Fibroblast of gingiva (primary cell): ENCODE data around the gene APH1B.
"Not testable (repeated sequence)": the region's sequence is repeated elsewhere in the genome, so short reads cannot be mapped to it uniquely, and the experiment has no call there.

ENCODE experiments used
- DNase-seq: peaks from one replicate; pipeline ENCODE4 v3.0.0-alpha.2; 2011; ENCODE audit warnings: low read depth

Gene APH1B

GRCh38 chr15:63296195-63296594 is 18.8 kb downstream of the APH1B start:
- DNase-seq = no peak

GRCh38 chr15:63299943-63300575 is 22.7 kb downstream of the APH1B start:
- DNase-seq = no peak

GRCh38 chr15:63301088-63301487 is 23.7 kb downstream of the APH1B start:
- DNase-seq = no peak

- DNase-seq = no peak
Observed at GRCh38 chr15:63305260-63305659, 27.9 kb downstream of the APH1B start.

- no peak for DNase-seq
Observed at GRCh38 chr15:63306492-63307073, 29.2 kb downstream of the APH1B start.

- no peak for DNase-seq
Observed at GRCh38 chr15:63308491-63308890, 31.1 kb downstream of the APH1B start.

GRCh38 chr15:63308947-63309346 is 31.5 kb downstream of the APH1B start:
- DNase-seq = no peak

- no peak for DNase-seq
Observed at GRCh38 chr15:63310646-63311045, 33.2 kb downstream of the APH1B start.

- no peak for DNase-seq
Observed at GRCh38 chr15:63312286-63312685, 34.9 kb downstream of the APH1B start.

GRCh38 chr15:63313825-63314224 is 36.4 kb downstream of the APH1B start:
- DNase-seq = no peak

- DNase-seq = no peak
Observed at GRCh38 chr15:63314409-63314808, 37.0 kb downstream of the APH1B start.

- DNase-seq = no peak
Observed at GRCh38 chr15:63318344-63318743, 40.9 kb downstream of the APH1B start.

- DNase-seq = no peak
Observed at GRCh38 chr15:63319065-63319464, 41.7 kb downstream of the APH1B start.

- not testable (repeated sequence) for DNase-seq
Observed at GRCh38 chr15:63320446-63320845, 43.0 kb downstream of the APH1B start.

GRCh38 chr15:63320981-63321380 is 43.6 kb downstream of the APH1B start:
- not testable (repeated sequence) for DNase-seq

GRCh38 chr15:63321462-63321861 is 44.1 kb downstream of the APH1B start:
- no peak for DNase-seq

GRCh38 chr15:63322541-63322940 is 45.1 kb downstream of the APH1B start:
- no peak for DNase-seq

GRCh38 chr15:63323798-63324563 is 46.6 kb downstream of the APH1B start:
- DNase-seq = no peak

GRCh38 chr15:63324770-63325169 is 47.4 kb downstream of the APH1B start:
- no peak for DNase-seq

GRCh38 chr15:63327648-63328421 is 50.4 kb downstream of the APH1B start:
- no peak for DNase-seq

GRCh38 chr15:63329567-63330350 is 52.4 kb downstream of the APH1B start:
- DNase-seq = no peak

GRCh38 chr15:63330926-63331325 is 53.5 kb downstream of the APH1B start:
- DNase-seq = no peak
